GM19023 (cell line): Measurements from ENCODE around the gene DNAAF5.
A peak's percentile ranks its signal among the peaks of the same experiment; 100 is the strongest.

Experiments
- ATAC-seq: cut with Tn5 transposase; IDR thresholded peaks from one replicate; pipeline ENCODE4 v1.9.1; 2021; ENCODE audit warnings: mild to moderate bottlenecking, moderate library complexity; ENCODE audit not compliant: unreplicated experiment

Gene DNAAF5

GRCh38 chr7:726084-726853 lies at the start of gene DNAAF5:
TSS of gene DNAAF5 (plus strand) at chr7:726699. CDS start at chr7:726721, 22 bp downstream.
- ATAC-seq = peak; percentile 86

GRCh38 chr7:676972-677385 lies 49.5 kb upstream of the DNAAF5 start:
- no peak for ATAC-seq

GRCh38 chr7:680411-681127 lies 45.9 kb upstream of the DNAAF5 start:
- no peak for ATAC-seq

GRCh38 chr7:681551-682307 lies 44.8 kb upstream of the DNAAF5 start:
- ATAC-seq = no peak

GRCh38 chr7:682810-683209 lies 43.7 kb upstream of the DNAAF5 start:
- ATAC-seq = no peak

GRCh38 chr7:683526-684205 lies 42.8 kb upstream of the DNAAF5 start:
- ATAC-seq = no peak

- ATAC-seq = no peak
Observed at GRCh38 chr7:684416-684815, 42.1 kb upstream of the DNAAF5 start.

- ATAC-seq = no peak
Observed at GRCh38 chr7:685540-685939, 41.0 kb upstream of the DNAAF5 start.

GRCh38 chr7:690478-691360 lies 35.8 kb upstream of the DNAAF5 start:
- ATAC-seq = no peak

GRCh38 chr7:691361-692045 lies 35.0 kb upstream of the DNAAF5 start:
- ATAC-seq = no peak

GRCh38 chr7:693280-693679 lies 33.2 kb upstream of the DNAAF5 start:
- ATAC-seq = no peak

- ATAC-seq = no peak
Observed at GRCh38 chr7:696426-696811, 30.1 kb upstream of the DNAAF5 start.

GRCh38 chr7:696812-697551 lies 29.5 kb upstream of the DNAAF5 start:
- ATAC-seq = no peak

GRCh38 chr7:698515-699475 lies 27.7 kb upstream of the DNAAF5 start:
- no peak for ATAC-seq

GRCh38 chr7:699476-700170 lies 26.9 kb upstream of the DNAAF5 start:
- ATAC-seq = no peak

- ATAC-seq = no peak
Observed at GRCh38 chr7:701086-701671, 25.3 kb upstream of the DNAAF5 start.

- ATAC-seq = no peak
Observed at GRCh38 chr7:703049-703448, 23.4 kb upstream of the DNAAF5 start.
